SH-SY5Y (cell line): ENCODE results near the gene VAMP7.

Experiments used
- GATA2 ChIP-seq: IDR thresholded peaks from 2 replicates; pipeline ENCODE4 v1.6.1; 2011; ENCODE audit warnings: mild to moderate bottlenecking, low read depth, low read length
- GATA3 ChIP-seq: IDR thresholded peaks from 2 replicates; pipeline ENCODE4 v1.6.1; 2011; ENCODE audit warnings: low read depth, mild to moderate bottlenecking, low read length, moderate library complexity

Gene VAMP7

GRCh38 chrX:155889328-155889727 is 8.2 kb downstream of the VAMP7 start:
- no peak for TF ChIP-seq GATA2
- no peak for TF ChIP-seq GATA3

- TF ChIP-seq GATA2 (no peak), GATA3 (no peak)
These were observed 10.5 kb downstream of the VAMP7 start for GRCh38 chrX:155891446-155892210.

- TF ChIP-seq GATA3 (no peak), GATA2 (no peak)
These were observed 12.4 kb downstream of the VAMP7 start for GRCh38 chrX:155893521-155893920.

- TF ChIP-seq GATA2 (no peak), GATA3 (no peak)
These were observed 15.4 kb downstream of the VAMP7 start for GRCh38 chrX:155896512-155896911.

- TF ChIP-seq GATA3 (no peak), GATA2 (no peak)
These were observed 18.2 kb downstream of the VAMP7 start for GRCh38 chrX:155899366-155899765.

GRCh38 chrX:155900765-155901164 is 19.6 kb downstream of the VAMP7 start:
- TF ChIP-seq GATA2 (no peak), GATA3 (no peak)

GRCh38 chrX:155923200-155923599 is 42.1 kb downstream of the VAMP7 start:
- TF ChIP-seq GATA3 (no peak), GATA2 (no peak)

GRCh38 chrX:155938132-155938531 is 57.0 kb downstream of the VAMP7 start:
- TF ChIP-seq GATA2 = no peak
- TF ChIP-seq GATA3 = no peak

- no peak for TF ChIP-seq GATA3
- TF ChIP-seq GATA2 = no peak
These were observed 68.0 kb downstream of the VAMP7 start for GRCh38 chrX:155949098-155949497.

- no peak for TF ChIP-seq GATA2
- TF ChIP-seq GATA3 = no peak
These were observed 70.2 kb downstream of the VAMP7 start for GRCh38 chrX:155951237-155951789.

- TF ChIP-seq GATA3 (no peak), GATA2 (no peak)
These were observed 71.9 kb downstream of the VAMP7 start for GRCh38 chrX:155953055-155953454.

GRCh38 chrX:155954793-155955192 is 73.6 kb downstream of the VAMP7 start:
- TF ChIP-seq GATA3 = no peak
- TF ChIP-seq GATA2 = no peak

- TF ChIP-seq GATA2 (no peak), GATA3 (no peak)
These were observed 75.0 kb downstream of the VAMP7 start for GRCh38 chrX:155956099-155956498.

GRCh38 chrX:155956649-155957048 is 75.5 kb downstream of the VAMP7 start:
- TF ChIP-seq GATA2 (no peak), GATA3 (no peak)

- TF ChIP-seq GATA2 = no peak
- TF ChIP-seq GATA3 = no peak
These were observed 76.7 kb downstream of the VAMP7 start for GRCh38 chrX:155957843-155958242.

GRCh38 chrX:155959018-155959587 is 78.0 kb downstream of the VAMP7 start:
- TF ChIP-seq GATA2 (no peak), GATA3 (no peak)
